Body of pancreas (tissue), 4 donors: ENCODE data around the gene RGMA. TPM values are rescaled to one million over a fixed set of nuclear protein-coding genes. Genes with fewer than 3 reads are reported as not detected.

ENCODE experiments used
- ATAC-seq: fragments of 150-250 bp; one replicate; pipeline ENCODE4 v1.9.1; 2016
- DNase-seq, 4 donors: peaks; one replicate each; pipeline ENCODE4 v3.0.0-alpha.2; 2019
- H3K27ac ChIP-seq, 4 donors: fragments of 200-600 bp; sonication (generic); 1 replicate in 3 of 4; 2 replicates in 1 of 4; pipeline versions ENCODE4 v1.5.1 to v1.6.1; 2016 to 2019; ENCODE audit warnings: mild to moderate bottlenecking in 1 of 4, mixed read lengths in 1 of 4, moderate library complexity in 1 of 4
- H3K27me3 ChIP-seq, 2 donors: fragments of 200-600 bp; sonication (generic); one replicate each; pipeline ENCODE4 v1.6.0; 2016; ENCODE audit warnings: mild to moderate bottlenecking in 1 of 2
- H3K36me3 ChIP-seq, 2 donors: fragments of 200-600 bp; sonication (generic); replicated peaks in 1 of 2; 2 replicates each; pipeline ENCODE4 v1.5.1; 2016; ENCODE audit warnings: low read depth in 2 of 2; ENCODE audit not compliant: insufficient read depth in 1 of 2
- H3K4me1 ChIP-seq: fragments of 200-600 bp; sonication (generic); one replicate; pipeline ENCODE4 v1.6.0; 2016
- H3K4me3 ChIP-seq, 2 donors: fragments of 200-600 bp; sonication (generic); 1 replicate in 1 of 2; 2 replicates in 1 of 2; pipeline ENCODE4 v1.5.1; 2016 to 2019
- H3K9me3 ChIP-seq, 3 donors: fragments of 200-600 bp; sonication (generic); 1 replicate in 2 of 3; 2 replicates in 1 of 3; pipeline ENCODE4 v1.5.1; 2016
- CTCF ChIP-seq, 7 experiments: fragments of 450-650 bp in 4 of 7; fragments of 200-600 bp in 3 of 7; sonication (generic) in 3 of 7; IDR thresholded peaks; one replicate each; pipeline ENCODE4 v1.5.1; 2016 to 2019; ENCODE audit warnings: antibody characterized with exemption in 7 of 7
- POLR2A ChIP-seq, 3 donors: fragments of 450-650 bp; IDR thresholded peaks; one replicate each; pipeline ENCODE4 v1.6.1; 2016; ENCODE audit warnings: antibody characterized with exemption in 3 of 3, mild to moderate bottlenecking in 2 of 3
- WGBS, 2 donors: methylation state at CpG; one replicate each; pipeline ENCODE4 v1.1.5; 2017; 5-methylcytosine and 5-hydroxymethylcytosine counted together
- intact Hi-C: fragments of 100-400 bp; cut with DNase I; formaldehyde crosslinking; loops from one replicate; pipeline ENCODE4 v1.15.1; 2023
- total RNA-seq, 2 donors: library from RNA; depleted of rRNA; stranded (reverse); fragments of >200 nt; gene quantifications; one replicate each; pipeline ENCODE4 v1.1.0, GENCODE V29; 2016

The RGMA gene
- total RNA-seq, 2 donors from 2014 or later = 8.8 to 9.2 TPM

- intact Hi-C loops = no loop called here
- H3K27me3 ChIP-seq = no peaks in the 10 kb centered on the region
- H3K4me3 ChIP-seq = no peak overlapping the region
- 93 to 95% methylated on average over 4 of the region's 4 CpGs for whole genome bisulfite sequencing, 2 donors
- H3K27ac ChIP-seq = no peak overlapping the region
- TF ChIP-seq CTCF (IDR thresholded peaks at IDR 0.05) (no peak), POLR2A (IDR thresholded peaks at IDR 0.05) (no peak)
- ATAC-seq (no peak), DNase-seq (no peak)
- H3K9me3 ChIP-seq = no peaks in the 10 kb centered on the region
- H3K4me1 ChIP-seq = no peaks in the 10 kb centered on the region
- H3K36me3 ChIP-seq = no peaks in the 10 kb centered on the region
Measured at GRCh38 chr15:93124126-93124525, 35.1 kb upstream of the RGMA start.

GRCh38 chr15:93121973-93122910, 33.2 kb upstream of the RGMA start:
- intact Hi-C loops = no loop called here
- ATAC-seq (peak; percentile 45), DNase-seq (peak in 1 of 4 donors; percentile 3)
- TF ChIP-seq CTCF (IDR thresholded peaks at IDR 0.05) (no peak), POLR2A (IDR thresholded peaks at IDR 0.05) (no peak)
- Histone ChIP-seq H3K4me3 (no peak overlapping the region), H3K27me3 (no peaks in the 10 kb centered on the region), H3K36me3 (no peaks in the 10 kb centered on the region), H3K4me1 (no peaks in the 10 kb centered on the region), H3K27ac (no peak overlapping the region), H3K9me3 (no peaks in the 10 kb centered on the region)
- WGBS, 2 donors = 83 to 87% methylated on average over 20 of the region's 20 CpGs

- Histone ChIP-seq H3K4me3 (no peak overlapping the region), H3K36me3 (no peaks in the 10 kb centered on the region), H3K27me3 (no peaks in the 10 kb centered on the region), H3K27ac (no peak overlapping the region), H3K4me1 (no peaks in the 10 kb centered on the region), H3K9me3 (no peaks in the 10 kb centered on the region)
- intact Hi-C loops = no loop called here
- DNase-seq = no peak
- TF ChIP-seq POLR2A (IDR thresholded peaks at IDR 0.05) (no peak), CTCF (IDR thresholded peaks at IDR 0.05) (no peak)
- ATAC-seq = no peak
- WGBS, 2 donors = 88 to 89% methylated on average over 5 of the region's 5 CpGs
Measured at GRCh38 chr15:93121107-93121506, 32.1 kb upstream of the RGMA start.

- TF ChIP-seq CTCF (IDR thresholded peaks at IDR 0.05) = no peak
- TF ChIP-seq POLR2A (IDR thresholded peaks at IDR 0.05) = no peak
- WGBS, 2 donors = 90 to 91% methylated on average over 3 of the region's 3 CpGs
- intact Hi-C loops = no loop called here
- no peak overlapping the region for H3K4me3 ChIP-seq
- H3K9me3 ChIP-seq = no peaks in the 10 kb centered on the region
- no peak for ATAC-seq
- DNase-seq = no peak
- no peak overlapping the region for H3K27ac ChIP-seq
- H3K4me1 ChIP-seq = no peaks in the 10 kb centered on the region
- no peaks in the 10 kb centered on the region for H3K27me3 ChIP-seq
- no peaks in the 10 kb centered on the region for H3K36me3 ChIP-seq
Measured at GRCh38 chr15:93118904-93119303, 29.9 kb upstream of the RGMA start.

GRCh38 chr15:93111451-93111850, 22.4 kb upstream of the RGMA start:
- Histone ChIP-seq H3K4me3 (no peak overlapping the region), H3K4me1 (no peaks in the 10 kb centered on the region), H3K36me3 (no peaks in the 10 kb centered on the region), H3K27ac (no peak overlapping the region), H3K27me3 (no peaks in the 10 kb centered on the region), H3K9me3 (no peaks in the 10 kb centered on the region)
- WGBS, 2 donors = 79 to 84% methylated on average over 5 of the region's 5 CpGs
- intact Hi-C loops = no loop called here
- ATAC-seq (no peak), DNase-seq (no peak)
- TF ChIP-seq POLR2A (IDR thresholded peaks at IDR 0.05) (no peak), CTCF (IDR thresholded peaks at IDR 0.05) (no peak)
